ENCODE results near the gene EBF4.

DNA sequence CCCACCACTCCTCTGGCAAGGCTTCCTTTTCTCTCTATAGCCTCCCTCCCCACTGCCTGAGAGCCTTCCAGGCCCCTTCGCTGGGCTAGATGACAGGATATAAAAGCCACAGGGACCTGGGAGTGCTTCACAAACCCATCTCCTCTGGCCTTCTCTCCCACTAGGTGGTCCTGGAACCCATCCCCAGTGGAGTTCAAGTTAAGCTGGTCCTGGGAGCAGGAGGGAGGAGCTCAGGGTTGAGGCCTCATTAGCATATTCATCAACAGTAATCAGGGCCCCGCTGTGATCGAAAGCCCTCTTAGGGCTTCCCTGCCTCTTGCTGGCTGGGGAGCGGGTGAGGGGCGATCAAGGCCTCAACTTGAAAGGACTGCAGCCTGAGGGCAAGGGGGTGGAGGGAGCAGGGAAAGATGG lies 9.1 kb downstream of the EBF4 start:
- TF ChIP-seq POLR2AphosphoS5 (IDR thresholded peaks at IDR 0.05; ENCODE audit: low read depth, low read length) (no peak), POLR2A (IDR thresholded peaks at IDR 0.05; ENCODE audit: low read depth, low read length) (no peak), TAF1 (IDR thresholded peaks at IDR 0.05; ENCODE audit: borderline replicate concordance, low read depth, low read length) (no peak)
